Brain microvascular endothelial cell (primary cell): ENCODE measurements around the gene DMGDH.

Source experiments
- DNase-seq: peaks from one replicate; pipeline ENCODE4 v3.0.0-alpha.2; 2020
- H3K27ac ChIP-seq: fragments of 250-450 bp; sonication (Bioruptor Pico); 2 replicates; pipeline ENCODE4 v1.5.1; 2020; ENCODE audit warnings: mild to moderate bottlenecking, moderate library complexity
- H3K27me3 ChIP-seq: fragments of 250-450 bp; sonication (Bioruptor Pico); replicated peaks from 2 replicates; pipeline ENCODE4 v1.5.1; 2020; ENCODE audit warnings: mild to moderate bottlenecking
- H3K36me3 ChIP-seq: fragments of 250-450 bp; sonication (Bioruptor Pico); replicated peaks from 2 replicates; pipeline ENCODE4 v1.5.1; 2020; ENCODE audit warnings: mild to moderate bottlenecking
- H3K4me3 ChIP-seq: 2 replicates; pipeline ENCODE4 v1.5.1; 2011; ENCODE audit warnings: low read depth, mild to moderate bottlenecking, control low read depth, low read length, moderate library complexity
- CTCF ChIP-seq: IDR thresholded peaks from 2 replicates; pipeline ENCODE4 v1.5.1; 2011; ENCODE audit warnings: low read depth, mild to moderate bottlenecking, moderate library complexity, low read length, control low read depth, inconsistent platforms; ENCODE audit errors: missing control alignments
- in situ Hi-C: cut with HindIII; loops from 2 replicates; pipeline ENCODE4 v1.10.0; 2017; ENCODE audit warnings: low sequenced_read_pairs, low pct_ligation_motif_present

DMGDH gene

GRCh38 chr5:78964889-78965288 lies 104.6 kb downstream of the DMGDH start:
- peak; percentile 59 for DNase-seq
- no peaks in the 10 kb centered on the region for H3K36me3 ChIP-seq
- in situ Hi-C loops: no loop called here

GRCh38 chr5:78961743-78962142 lies 107.7 kb downstream of the DMGDH start:
- no peak overlapping the region for H3K27ac ChIP-seq
- no peak overlapping the region for H3K4me3 ChIP-seq
- H3K36me3 ChIP-seq: no peaks in the 10 kb centered on the region
- in situ Hi-C loops: no loop called here
- TF ChIP-seq CTCF: no peak
- DNase-seq: no peak
- no peaks in the 10 kb centered on the region for H3K27me3 ChIP-seq

More at GRCh38 chr5:78964889-78965288, 104.6 kb downstream of the DMGDH start:
- H3K4me3 ChIP-seq: no peak overlapping the region
- H3K27ac ChIP-seq: no peak overlapping the region
- TF ChIP-seq CTCF: peak; percentile 42
- H3K27me3 ChIP-seq: no peaks in the 10 kb centered on the region

- TF ChIP-seq CTCF: no peak
- no peaks in the 10 kb centered on the region for H3K27me3 ChIP-seq
- no peaks in the 10 kb centered on the region for H3K36me3 ChIP-seq
- no peak overlapping the region for H3K4me3 ChIP-seq
- no peak for DNase-seq
- in situ Hi-C loops: no loop called here
- H3K27ac ChIP-seq: no peak overlapping the region
Measured at GRCh38 chr5:78959767-78960166, 109.7 kb downstream of the DMGDH start.

GRCh38 chr5:78958672-78959445 lies 110.6 kb downstream of the DMGDH start:
- TF ChIP-seq CTCF: no peak
- no peaks in the 10 kb centered on the region for H3K36me3 ChIP-seq
- in situ Hi-C loops: no loop called here
- DNase-seq: no peak
- no peaks in the 10 kb centered on the region for H3K27me3 ChIP-seq
- no peak overlapping the region for H3K27ac ChIP-seq
- no peak overlapping the region for H3K4me3 ChIP-seq

- Histone ChIP-seq H3K36me3 (no peaks in the 10 kb centered on the region), H3K4me3 (no peak overlapping the region), H3K27ac (no peak overlapping the region), H3K27me3 (no peaks in the 10 kb centered on the region)
- no peak for TF ChIP-seq CTCF
- in situ Hi-C loops: no loop called here
- no peak for DNase-seq
Measured at GRCh38 chr5:78956901-78957300, 112.6 kb downstream of the DMGDH start.
